AG09309 (cell line): ENCODE results near the gene STPG1.

Experiments used
- DNase-seq: peaks from one replicate; pipeline ENCODE4 v3.0.0-alpha.2; 2010; ENCODE audit warnings: low read depth
- H3K4me3 ChIP-seq: 2 replicates; pipeline ENCODE4 v1.5.1; 2011; ENCODE audit warnings: mild to moderate bottlenecking, low read depth, low read length, moderate library complexity; ENCODE audit not compliant: control insufficient read depth
- TF ChIP-seq, protein P1 (sequence below): IDR thresholded peaks from 2 replicates; pipeline ENCODE4 v1.5.1; 2011; ENCODE audit warnings: mild to moderate bottlenecking, low read depth, low read length, inconsistent platforms; ENCODE audit not compliant: insufficient read depth, control insufficient read depth; ENCODE audit errors: missing control alignments

STPG1 gene

DNA sequence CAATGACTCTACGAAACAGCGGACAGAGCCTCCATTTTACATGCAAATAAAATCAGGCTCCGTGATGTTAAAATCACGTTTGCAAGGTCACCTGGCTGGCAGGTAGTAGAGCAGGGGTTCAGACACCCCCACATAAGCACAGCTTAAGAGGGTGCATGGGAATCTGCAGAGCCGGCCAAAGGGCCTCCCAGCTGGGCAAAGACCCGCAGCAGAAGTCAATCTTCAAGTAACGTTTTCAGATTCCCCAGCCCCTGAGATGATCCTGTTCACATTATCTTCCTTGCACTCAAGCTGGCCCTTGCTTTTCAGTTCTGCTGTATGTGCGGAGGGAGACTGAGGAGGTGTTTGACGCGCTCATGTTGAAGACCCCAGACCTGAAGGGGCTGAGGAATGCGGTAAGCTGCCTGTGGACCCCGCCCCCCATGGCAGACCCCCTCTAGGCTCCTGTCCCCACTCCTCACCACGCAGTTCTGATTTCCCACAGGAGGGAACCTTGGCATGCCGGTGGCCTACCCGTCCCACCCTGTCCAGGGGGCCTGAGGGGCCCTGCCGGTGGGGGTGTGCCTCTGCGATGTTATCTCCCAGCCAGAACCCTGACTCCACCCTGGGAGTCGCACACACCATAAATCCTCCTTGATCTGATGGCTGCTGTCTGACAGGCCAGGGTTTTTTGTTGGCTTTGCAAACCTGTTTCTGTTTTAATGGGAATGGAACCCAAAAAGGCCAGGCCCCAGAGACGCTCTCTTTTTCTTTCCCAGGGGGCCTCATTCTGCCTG is 66.2 kb downstream of the STPG1 start:
- no peak for DNase-seq

DNA sequence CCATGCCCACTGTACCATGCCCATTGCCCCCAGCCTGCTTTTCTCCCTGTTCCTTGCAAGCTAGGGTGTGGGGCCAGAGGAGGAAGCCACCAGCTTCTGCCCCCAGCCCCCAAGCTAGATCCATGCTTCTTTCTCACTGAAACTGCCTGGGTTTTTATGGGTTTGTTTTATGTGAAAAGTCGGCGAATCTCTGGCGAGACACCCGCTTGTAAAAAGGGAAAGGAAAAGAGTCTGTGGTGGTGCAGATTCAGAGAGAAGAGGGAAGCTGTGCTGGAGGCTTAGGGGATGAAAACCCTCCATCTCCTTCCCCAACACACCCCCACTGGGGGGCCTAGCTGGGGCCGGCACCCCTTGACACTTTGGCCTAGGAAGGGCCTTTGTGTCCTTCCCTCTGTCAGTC is 68.2 kb downstream of the STPG1 start:
- H3K4me3 ChIP-seq: no peak overlapping the region
- no peak for DNase-seq
- TF ChIP-seq, protein P1, sequence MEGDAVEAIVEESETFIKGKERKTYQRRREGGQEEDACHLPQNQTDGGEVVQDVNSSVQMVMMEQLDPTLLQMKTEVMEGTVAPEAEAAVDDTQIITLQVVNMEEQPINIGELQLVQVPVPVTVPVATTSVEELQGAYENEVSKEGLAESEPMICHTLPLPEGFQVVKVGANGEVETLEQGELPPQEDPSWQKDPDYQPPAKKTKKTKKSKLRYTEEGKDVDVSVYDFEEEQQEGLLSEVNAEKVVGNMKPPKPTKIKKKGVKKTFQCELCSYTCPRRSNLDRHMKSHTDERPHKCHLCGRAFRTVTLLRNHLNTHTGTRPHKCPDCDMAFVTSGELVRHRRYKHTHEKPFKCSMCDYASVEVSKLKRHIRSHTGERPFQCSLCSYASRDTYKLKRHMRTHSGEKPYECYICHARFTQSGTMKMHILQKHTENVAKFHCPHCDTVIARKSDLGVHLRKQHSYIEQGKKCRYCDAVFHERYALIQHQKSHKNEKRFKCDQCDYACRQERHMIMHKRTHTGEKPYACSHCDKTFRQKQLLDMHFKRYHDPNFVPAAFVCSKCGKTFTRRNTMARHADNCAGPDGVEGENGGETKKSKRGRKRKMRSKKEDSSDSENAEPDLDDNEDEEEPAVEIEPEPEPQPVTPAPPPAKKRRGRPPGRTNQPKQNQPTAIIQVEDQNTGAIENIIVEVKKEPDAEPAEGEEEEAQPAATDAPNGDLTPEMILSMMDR: no peak

More for the DNA sequence above, 66.2 kb downstream of the STPG1 start:
- no peak overlapping the region for H3K4me3 ChIP-seq
- TF ChIP-seq, protein P1: no peak

DNA sequence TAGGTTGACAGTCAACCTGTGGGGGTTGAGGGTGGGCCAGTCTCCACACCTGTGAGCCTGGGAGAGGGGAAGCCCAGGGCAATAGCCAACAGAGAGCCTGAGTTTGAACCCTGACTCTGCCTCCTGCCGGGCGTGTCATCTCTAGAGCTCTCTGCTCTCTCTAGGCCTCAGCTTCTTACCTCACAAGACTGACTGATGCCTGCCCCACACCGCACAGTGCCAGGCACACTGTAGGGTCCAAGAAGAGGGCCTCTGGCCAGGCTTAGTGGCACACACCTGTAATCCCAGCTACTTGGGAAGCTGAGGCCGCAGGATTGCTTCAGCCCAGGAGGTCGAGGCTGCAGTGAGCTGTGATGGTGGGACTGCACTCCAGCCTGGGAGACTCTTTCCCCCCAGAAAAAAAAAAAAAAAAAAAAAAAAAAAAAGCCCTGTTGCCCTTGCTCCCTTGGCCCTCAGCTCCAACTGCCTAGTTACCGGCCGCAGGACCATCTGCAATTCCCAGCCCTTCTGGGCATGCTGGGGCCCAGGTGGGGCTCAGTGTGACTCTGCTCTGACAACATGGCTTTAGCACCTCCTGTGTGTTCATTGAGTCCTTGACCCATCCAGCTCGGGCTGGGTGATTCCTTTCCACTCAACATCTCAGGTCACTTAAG is 69.4 kb downstream of the STPG1 start:
- no peak overlapping the region for H3K4me3 ChIP-seq
- TF ChIP-seq, protein P1: no peak
- no peak for DNase-seq

DNA sequence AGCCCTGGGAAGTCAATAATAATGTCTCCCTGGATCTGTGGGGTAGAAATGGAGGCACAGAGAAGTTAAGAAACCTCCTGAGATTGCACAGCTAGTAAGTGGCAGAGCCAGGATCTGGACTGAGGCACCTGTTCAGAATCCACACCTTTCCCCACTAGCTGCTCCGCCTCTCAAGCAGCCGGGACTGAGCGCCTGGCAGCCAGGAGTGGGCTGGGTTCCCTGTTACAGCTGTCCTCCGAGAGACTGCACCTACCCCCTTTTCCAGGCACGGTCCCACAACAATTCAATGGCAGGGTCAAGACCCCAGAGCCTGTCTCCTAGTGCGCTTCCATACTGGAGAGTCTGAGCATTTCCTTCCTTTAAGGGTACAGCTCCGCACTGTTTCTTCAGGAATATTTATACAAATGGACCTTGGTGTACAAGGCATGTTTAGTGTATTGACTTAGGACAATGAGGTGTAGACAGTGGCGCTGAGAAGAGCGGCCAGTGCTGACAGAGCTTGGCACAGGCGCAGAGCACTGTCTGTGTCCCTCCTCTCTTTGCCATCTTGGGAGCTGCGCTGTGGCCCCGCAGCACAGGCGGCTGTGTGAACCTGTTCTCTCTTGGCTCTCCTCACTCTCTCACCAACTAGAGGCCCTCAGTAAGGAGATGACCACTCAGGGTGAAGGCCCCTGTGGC is 70.0 kb downstream of the STPG1 start:
- TF ChIP-seq, protein P1: no peak
- no peak for DNase-seq
- H3K4me3 ChIP-seq: no peak overlapping the region

DNA sequence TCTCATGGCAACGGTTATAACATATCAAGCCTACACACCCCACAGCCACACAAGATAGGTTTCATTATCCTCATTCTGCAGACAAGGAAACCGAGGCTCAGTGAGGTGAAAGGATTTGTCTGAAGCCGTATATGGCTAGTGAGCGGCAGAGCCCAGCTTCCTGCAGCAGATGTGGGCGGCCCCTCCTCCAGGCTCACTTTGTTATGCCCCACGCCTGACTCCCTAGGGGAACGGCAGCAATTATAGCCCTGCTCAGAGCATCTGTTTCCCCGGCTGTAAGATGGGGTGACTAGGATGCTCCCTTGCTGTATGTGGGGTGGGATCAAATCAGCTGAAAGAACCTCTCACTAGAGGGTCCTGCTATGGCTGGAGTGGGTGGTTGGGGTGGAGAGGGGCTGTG is 72.3 kb downstream of the STPG1 start:
- no peak for DNase-seq
- TF ChIP-seq, protein P1: no peak
- no peak overlapping the region for H3K4me3 ChIP-seq

DNA sequence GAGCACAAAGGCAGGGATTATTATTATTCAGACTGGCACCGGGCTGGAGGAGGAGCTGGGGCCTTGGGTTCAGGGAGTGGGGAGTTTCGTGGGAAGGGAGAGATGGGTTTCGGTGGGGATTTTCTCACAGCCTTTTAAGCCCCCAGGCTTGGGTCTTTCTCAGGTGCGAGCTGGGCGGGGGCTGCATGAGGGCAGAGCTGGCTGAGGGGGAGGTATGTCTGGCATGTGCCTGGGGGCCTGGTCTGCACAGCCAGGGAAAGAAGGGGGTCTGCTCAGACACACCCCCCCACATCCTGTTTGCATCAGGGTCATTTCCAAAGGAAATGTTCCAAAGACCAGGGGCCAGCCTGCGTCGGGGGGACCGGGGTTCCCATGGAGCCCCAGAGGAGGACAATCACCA is 72.8 kb downstream of the STPG1 start:
- TF ChIP-seq, protein P1: no peak
- DNase-seq: no peak
- H3K4me3 ChIP-seq: no peak overlapping the region
